Uterus (tissue), 4 donors: ENCODE results near the gene ARHGAP42. TPM values are rescaled to one million over a fixed set of nuclear protein-coding genes. Genes with fewer than 3 reads are reported as not detected.
A peak's percentile ranks its signal among the peaks of the same experiment; 100 is the strongest.

Source experiments
- DNase-seq, 2 donors: peaks; one replicate each; pipeline ENCODE4 v3.0.0-alpha.2; 2019 to 2020
- H3K27ac ChIP-seq, 2 donors: fragments of 200-600 bp; sonication (generic); 1 replicate in 1 of 2; 2 replicates in 1 of 2; pipeline ENCODE4 v1.5.1; 2016 to 2018
- H3K27me3 ChIP-seq, 2 donors: fragments of 200-600 bp; sonication (generic); one replicate each; pipeline ENCODE4 v1.5.1; 2018 to 2019; ENCODE audit warnings: control low read depth in 1 of 2
- H3K36me3 ChIP-seq, 2 donors: fragments of 200-600 bp; sonication (generic); one replicate each; pipeline ENCODE4 v1.5.1; 2019; ENCODE audit warnings: control low read depth in 1 of 2
- H3K4me1 ChIP-seq, 2 donors: fragments of 200-600 bp; sonication (generic); one replicate each; pipeline ENCODE4 v1.5.1; 2018 to 2019; ENCODE audit warnings: control low read depth in 1 of 2
- H3K4me3 ChIP-seq, 2 donors: fragments of 200-600 bp; sonication (generic); 1 replicate in 1 of 2; 2 replicates in 1 of 2; pipeline ENCODE4 v1.5.1; 2018 to 2019; ENCODE audit warnings: mild to moderate bottlenecking in 1 of 2
- H3K9me3 ChIP-seq, 2 donors: fragments of 200-600 bp; sonication (generic); one replicate each; pipeline ENCODE4 v1.5.1; 2019; ENCODE audit warnings: control low read depth in 1 of 2
- POLR2A ChIP-seq, 2 donors: fragments of 450-650 bp; IDR thresholded peaks; one replicate each; pipeline ENCODE4 v1.6.1; 2016; ENCODE audit warnings: antibody characterized with exemption in 2 of 2, mild to moderate bottlenecking in 1 of 2, moderate library complexity in 1 of 2
- intact Hi-C: fragments of 100-400 bp; cut with DNase I; formaldehyde crosslinking; loops from one replicate; pipeline ENCODE4 v1.15.1; 2023; ENCODE audit warnings: low total_unique reads
- total RNA-seq, 4 donors: library from RNA; depleted of rRNA in 3 of 4; stranded (reverse); fragments of >200 nt in 3 of 4; gene quantifications; one replicate each; pipeline versions ENCODE4 v1.1.0 to v1.2.4, GENCODE V29; 2014 to 2023
- TF ChIP-seq, protein P1 (sequence below), 4 experiments: fragments of 200-600 bp in 2 of 4; fragments of 450-650 bp in 2 of 4; sonication (generic) in 2 of 4; IDR thresholded peaks; one replicate each; pipeline ENCODE4 v1.5.1; 2016 to 2019; ENCODE audit warnings: antibody characterized with exemption in 4 of 4, mild to moderate bottlenecking in 2 of 4, moderate library complexity in 1 of 4
- donor health status: DM: yes; HTN: yes; CAD: no.

The ARHGAP42 gene
- total RNA-seq, 4 donors from 2014 or later = 10.2 to 51.6 (median 21.1) TPM

DNA sequence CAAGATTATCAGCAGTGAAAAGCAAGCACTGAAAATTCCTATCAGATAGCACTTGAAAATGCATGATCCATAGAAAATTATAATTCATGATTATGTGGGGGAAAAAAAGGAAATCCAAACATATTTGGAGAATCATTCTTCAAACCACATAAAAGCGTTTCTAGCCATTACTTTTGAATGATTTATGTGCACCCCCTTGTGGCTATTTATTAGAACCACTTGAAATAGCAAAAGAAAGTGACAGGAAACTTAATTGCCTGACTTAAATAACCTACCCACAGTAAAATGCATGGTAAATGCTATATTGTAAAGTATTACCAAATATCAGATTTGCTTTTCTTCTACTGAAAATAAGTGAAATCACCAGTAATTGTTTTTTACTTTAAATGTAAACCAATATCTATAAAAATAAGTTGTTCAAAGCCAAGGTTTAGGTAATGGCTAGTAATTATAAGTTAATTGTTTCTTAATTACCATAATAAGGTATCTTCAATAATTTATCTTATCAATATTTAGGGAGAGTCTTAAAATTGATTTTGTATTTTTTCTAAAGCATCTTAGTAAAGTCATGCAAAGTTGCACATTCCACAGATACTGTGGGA is 168.5 kb downstream of the ARHGAP42 start:
- intact Hi-C loops = no loop called here
- H3K4me1 ChIP-seq = no peaks in the 10 kb centered on the region
- TF ChIP-seq, protein P1, sequence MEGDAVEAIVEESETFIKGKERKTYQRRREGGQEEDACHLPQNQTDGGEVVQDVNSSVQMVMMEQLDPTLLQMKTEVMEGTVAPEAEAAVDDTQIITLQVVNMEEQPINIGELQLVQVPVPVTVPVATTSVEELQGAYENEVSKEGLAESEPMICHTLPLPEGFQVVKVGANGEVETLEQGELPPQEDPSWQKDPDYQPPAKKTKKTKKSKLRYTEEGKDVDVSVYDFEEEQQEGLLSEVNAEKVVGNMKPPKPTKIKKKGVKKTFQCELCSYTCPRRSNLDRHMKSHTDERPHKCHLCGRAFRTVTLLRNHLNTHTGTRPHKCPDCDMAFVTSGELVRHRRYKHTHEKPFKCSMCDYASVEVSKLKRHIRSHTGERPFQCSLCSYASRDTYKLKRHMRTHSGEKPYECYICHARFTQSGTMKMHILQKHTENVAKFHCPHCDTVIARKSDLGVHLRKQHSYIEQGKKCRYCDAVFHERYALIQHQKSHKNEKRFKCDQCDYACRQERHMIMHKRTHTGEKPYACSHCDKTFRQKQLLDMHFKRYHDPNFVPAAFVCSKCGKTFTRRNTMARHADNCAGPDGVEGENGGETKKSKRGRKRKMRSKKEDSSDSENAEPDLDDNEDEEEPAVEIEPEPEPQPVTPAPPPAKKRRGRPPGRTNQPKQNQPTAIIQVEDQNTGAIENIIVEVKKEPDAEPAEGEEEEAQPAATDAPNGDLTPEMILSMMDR (IDR thresholded peaks at IDR 0.05) = peak; percentile 24 to 53 (median 46)
- TF ChIP-seq POLR2A (IDR thresholded peaks at IDR 0.05) = no peak
- H3K27me3 ChIP-seq = no peaks in the 10 kb centered on the region
- no peak overlapping the region for H3K27ac ChIP-seq
- H3K9me3 ChIP-seq = no peaks in the 10 kb centered on the region
- no peak for DNase-seq
- no peak overlapping the region for H3K4me3 ChIP-seq
- no peaks in the 10 kb centered on the region for H3K36me3 ChIP-seq

DNA sequence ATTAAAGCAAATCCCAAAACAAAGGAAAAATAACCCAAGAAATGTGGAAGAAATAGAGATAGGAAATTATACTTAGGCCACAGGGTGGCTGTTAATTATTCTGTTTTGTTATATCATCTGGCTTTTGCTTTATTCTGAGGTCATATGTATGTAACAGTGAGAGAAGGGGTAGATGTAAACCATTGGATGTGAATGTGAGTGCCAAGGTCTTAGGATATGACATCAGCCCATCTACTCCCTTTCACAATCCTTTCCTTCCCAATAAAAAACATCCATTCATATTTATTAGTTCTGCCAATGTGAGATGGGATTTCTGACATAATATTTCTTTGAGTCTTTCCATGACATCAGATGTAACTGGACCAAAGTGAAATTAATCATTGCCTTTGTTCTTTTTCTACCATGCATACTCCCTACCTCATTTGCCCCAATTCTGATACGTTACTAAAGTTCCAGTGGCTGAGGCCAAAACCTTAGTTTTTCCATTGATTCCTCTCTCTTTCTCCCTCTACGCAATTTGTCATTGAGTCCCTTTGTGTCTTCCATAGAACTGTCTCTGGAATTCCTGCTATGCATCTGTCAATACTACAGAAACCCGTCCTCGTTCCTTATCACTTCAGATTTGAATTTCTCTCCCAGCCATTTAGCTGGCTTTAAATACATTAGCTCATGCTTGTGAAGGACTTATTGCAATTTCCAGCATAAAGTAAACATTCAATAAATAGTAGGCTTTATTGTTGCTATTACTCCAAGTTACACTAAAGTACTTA is 170.3 kb downstream of the ARHGAP42 start:
- no peak for TF ChIP-seq POLR2A (IDR thresholded peaks at IDR 0.05)
- TF ChIP-seq, protein P1 (IDR thresholded peaks at IDR 0.05) = no peak
- Histone ChIP-seq H3K4me1 (no peaks in the 10 kb centered on the region), H3K27ac (no peak overlapping the region), H3K27me3 (no peaks in the 10 kb centered on the region), H3K9me3 (no peaks in the 10 kb centered on the region), H3K4me3 (no peak overlapping the region), H3K36me3 (no peaks in the 10 kb centered on the region)
- no peak for DNase-seq
- intact Hi-C loops = no loop called here

DNA sequence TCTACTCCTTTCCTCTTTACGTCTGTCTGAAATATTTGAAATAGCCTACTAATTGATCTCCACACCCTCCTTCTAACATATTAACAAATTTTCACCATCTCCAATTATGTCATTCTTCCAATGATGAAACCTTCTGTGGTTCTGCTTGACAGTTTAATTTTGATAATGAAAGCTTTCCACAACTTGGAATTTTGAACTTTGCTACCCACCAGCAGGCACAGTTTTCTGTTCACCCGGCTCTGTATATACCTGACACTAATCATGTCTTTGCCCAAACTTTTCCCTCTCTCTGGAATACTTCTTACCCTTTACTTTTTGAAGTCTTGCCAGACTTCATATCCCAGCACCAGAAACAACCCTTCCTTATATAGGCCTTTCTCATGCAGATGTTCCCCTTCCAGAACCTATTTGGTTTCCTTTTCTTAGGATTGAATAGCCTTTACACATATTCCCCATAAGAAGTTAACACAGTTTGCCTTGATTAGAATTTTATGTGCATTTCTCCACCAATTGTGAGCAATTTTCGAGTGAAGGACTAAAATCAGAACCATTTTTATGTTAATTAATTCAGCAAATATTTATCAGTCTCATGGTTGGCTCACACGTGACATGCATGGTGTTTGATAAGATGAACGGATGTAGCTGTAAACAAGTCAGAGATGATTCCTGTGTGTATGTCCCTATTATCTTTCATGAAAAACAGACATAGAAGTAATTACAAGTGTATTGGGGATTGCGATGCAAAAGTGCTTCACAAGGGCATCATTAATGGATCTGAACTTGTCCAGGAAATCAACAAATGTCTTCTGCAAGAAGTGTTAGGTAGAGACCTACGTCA is 173.4 kb downstream of the ARHGAP42 start:
- TF ChIP-seq POLR2A (IDR thresholded peaks at IDR 0.05) = no peak
- TF ChIP-seq, protein P1 (IDR thresholded peaks at IDR 0.05) = no peak
- Histone ChIP-seq H3K27ac (no peak overlapping the region), H3K4me1 (no peaks in the 10 kb centered on the region), H3K36me3 (no peaks in the 10 kb centered on the region), H3K9me3 (no peaks in the 10 kb centered on the region), H3K4me3 (no peak overlapping the region), H3K27me3 (no peaks in the 10 kb centered on the region)
- DNase-seq = no peak
- intact Hi-C loops = no loop called here

DNA sequence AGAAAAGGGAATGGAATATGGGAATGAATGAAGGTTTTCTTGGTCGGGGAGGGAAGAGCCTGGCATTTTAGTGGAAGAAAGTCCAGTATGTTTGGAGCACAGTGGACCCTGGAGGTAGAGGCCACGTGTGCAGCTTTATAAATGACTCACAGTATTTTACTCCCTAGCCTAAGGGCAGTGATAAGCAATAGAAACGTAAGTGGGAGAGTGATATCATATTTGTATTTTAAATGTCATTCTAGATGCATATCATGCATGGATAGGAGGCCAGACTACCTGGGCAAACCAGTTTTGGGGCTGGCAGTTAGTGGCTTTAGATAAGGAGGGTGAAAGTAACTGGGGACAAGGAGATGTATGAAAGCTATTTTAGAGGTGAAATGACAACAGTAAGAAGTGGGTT is 174.1 kb downstream of the ARHGAP42 start:
- H3K9me3 ChIP-seq = no peaks in the 10 kb centered on the region
- no peak overlapping the region for H3K27ac ChIP-seq
- DNase-seq = no peak
- no peaks in the 10 kb centered on the region for H3K36me3 ChIP-seq
- intact Hi-C loops = no loop called here
- no peaks in the 10 kb centered on the region for H3K4me1 ChIP-seq
- no peak overlapping the region for H3K4me3 ChIP-seq
- no peaks in the 10 kb centered on the region for H3K27me3 ChIP-seq
- TF ChIP-seq POLR2A (IDR thresholded peaks at IDR 0.05) = no peak
- TF ChIP-seq, protein P1 (IDR thresholded peaks at IDR 0.05) = no peak
